T-helper 1 cell (primary cell): ENCODE data around the gene KCND1.
A peak's percentile ranks its signal among the peaks of the same experiment; 100 is the strongest.

Source experiments
- DNase-seq, 5 donors: peaks; one replicate each; pipeline ENCODE4 v3.0.0-alpha.2; 2012 to 2020

Gene KCND1

GRCh38 chrX:48974574-48974973 is 2.9 kb upstream of the KCND1 start:
- no peak for DNase-seq

GRCh38 chrX:48974033-48974432 is 2.4 kb upstream of the KCND1 start:
- DNase-seq = no peak

GRCh38 chrX:48972220-48973164 is 848 bp upstream of the KCND1 start:
- peak in 2 of 5 donors; percentile 11 to 15 for DNase-seq

GRCh38 chrX:48969471-48969870 is 2.2 kb downstream of the KCND1 start:
- no peak for DNase-seq

GRCh38 chrX:48968377-48968776 is 3.3 kb downstream of the KCND1 start:
- no peak for DNase-seq

- no peak for DNase-seq
Observed at GRCh38 chrX:48966796-48967579, 4.7 kb downstream of the KCND1 start.

GRCh38 chrX:48965959-48966358 is 5.7 kb downstream of the KCND1 start:
- DNase-seq = no peak

GRCh38 chrX:48961585-48962091 is 10.0 kb downstream of the KCND1 start:
- no peak for DNase-seq

- DNase-seq = no peak
Observed at GRCh38 chrX:48960291-48960690, 11.4 kb downstream of the KCND1 start.

GRCh38 chrX:48958635-48959094 is 13.0 kb downstream of the KCND1 start:
- DNase-seq = peak in 1 of 5 donors; percentile 16

GRCh38 chrX:48957827-48958634 is 13.6 kb downstream of the KCND1 start:
- DNase-seq = peak; percentile 87 to 97 (median 91)

- peak in 3 of 5 donors; percentile 54 to 67 (median 58) for DNase-seq
Observed at GRCh38 chrX:48957477-48957826, 14.2 kb downstream of the KCND1 start, which contains the start of gene OTUD5. Gene OTUD5, minus strand, starts transcription at chrX:48957607. Its CDS starts 37 bp downstream, at chrX:48957570.

GRCh38 chrX:48956728-48957414 is 14.8 kb downstream of the KCND1 start:
- DNase-seq = peak in 4 of 5 donors; percentile 35 to 60 (median 46)

GRCh38 chrX:48948589-48948988 is 23.1 kb downstream of the KCND1 start:
- no peak for DNase-seq

GRCh38 chrX:48945517-48946348 is 25.9 kb downstream of the KCND1 start:
- DNase-seq = peak in 4 of 5 donors; percentile 30 to 60 (median 39)

GRCh38 chrX:48942895-48943294 is 28.7 kb downstream of the KCND1 start:
- DNase-seq = peak in 1 of 5 donors; percentile 32

GRCh38 chrX:48940404-48940955 is 31.2 kb downstream of the KCND1 start:
- peak in 1 of 5 donors; percentile 40 for DNase-seq

GRCh38 chrX:48939524-48940228 is 32.0 kb downstream of the KCND1 start:
- peak in 1 of 5 donors; percentile 17 for DNase-seq

GRCh38 chrX:48938721-48939425 is 32.8 kb downstream of the KCND1 start:
- peak; percentile 41 to 92 (median 58) for DNase-seq
